Adrenal gland (tissue), 12 donors: ENCODE results near the gene PLA2G2E. TPM values are rescaled to one million over a fixed set of nuclear protein-coding genes. Genes with fewer than 3 reads are reported as not detected.

Experiments
- DNase-seq, 7 donors: peaks; one replicate each; pipeline ENCODE4 v3.0.0-alpha.2; 2019 to 2020
- H3K27ac ChIP-seq, 5 donors: fragments of 200-600 bp; sonication (generic) in 4 of 5; 1 replicate in 3 of 5; 2 replicates in 2 of 5; pipeline versions ENCODE4 v1.5.1 to v1.8.0; 2016 to 2020; ENCODE audit warnings: mild to moderate bottlenecking in 1 of 5
- H3K27me3 ChIP-seq: fragments of 200-600 bp; 2 replicates; pipeline ENCODE4 v1.8.0; 2021
- H3K36me3 ChIP-seq, 2 donors: fragments of 200-600 bp; replicated peaks in 1 of 2; 1 replicate in 1 of 2; 2 replicates in 1 of 2; pipeline versions ENCODE4 v1.5.1 to v1.8.0; 2018 to 2022
- H3K4me1 ChIP-seq, 2 donors: fragments of 200-600 bp; replicated peaks in 1 of 2; 1 replicate in 1 of 2; 2 replicates in 1 of 2; pipeline versions ENCODE4 v1.5.1 to v1.8.0; 2018 to 2021
- H3K4me3 ChIP-seq, 4 donors: fragments of 200-600 bp; sonication (generic) in 3 of 4; one replicate each; pipeline ENCODE4 v1.5.1; 2016 to 2018
- H3K9me3 ChIP-seq, 3 donors: fragments of 200-600 bp; sonication (generic) in 1 of 3; replicated peaks in 1 of 3; 1 replicate in 2 of 3; 2 replicates in 1 of 3; pipeline versions ENCODE4 v1.5.1 to v1.8.0; 2016 to 2021
- CTCF ChIP-seq, 6 experiments: fragments of 450-650 bp in 4 of 6; fragments of 200-600 bp in 2 of 6; sonication (generic) in 1 of 6; IDR thresholded peaks; 1 replicate in 5 of 6; 2 replicates in 1 of 6; pipeline versions ENCODE4 v1.5.1 to v1.8.0; 2016 to 2021; ENCODE audit warnings: antibody characterized with exemption in 6 of 6, mild to moderate bottlenecking in 2 of 6, moderate library complexity in 1 of 6
- POLR2A ChIP-seq, 2 donors: fragments of 450-650 bp; IDR thresholded peaks; one replicate each; pipeline ENCODE4 v1.6.1; 2017; ENCODE audit warnings: antibody characterized with exemption in 2 of 2, mild to moderate bottlenecking in 2 of 2, moderate library complexity in 1 of 2
- WGBS, 4 donors: extraction: QIAGEN DNeasy Blood & Tissue Kit in 2 of 4; methylation state at CpG; one replicate each; pipeline versions ENCODE4 v1.1.5 to v1.1.7; 2013 to 2017; 5-methylcytosine and 5-hydroxymethylcytosine counted together
- intact Hi-C, 2 donors: fragments of 100-400 bp; cut with DNase I; formaldehyde crosslinking; loops; one replicate each; pipeline versions ENCODE4 v1.14.1 to v1.15.0; 2022 to 2023
- polyA plus RNA-seq, 3 donors: library from polyadenylated mRNA; stranded (reverse); fragments of 200-250 nt in 2 of 3; fragments of 350-450 nt in 1 of 3; fragmentation: Illumina TruSeq in 1 of 3; extraction: RNeasy Lipid Tissue Mini Kit (QIAGEN cat#74804) in 1 of 3; gene quantifications; one replicate each; pipeline ENCODE4 v1.2.3, GENCODE V29; 2013 to 2014
- total RNA-seq, 9 donors: library from RNA; depleted of rRNA in 4 of 9; stranded (reverse); fragments of >200 nt in 4 of 9; fragments of 120-200 nt in 1 of 9; fragmentation: NEBNext Ultra II Directional in 1 of 9; extraction: Animal tissue kit (Norgen Biotek cat#: 25700) in 1 of 9; gene quantifications; one replicate each; pipeline versions ENCODE4 v1.1.0 to v1.2.4, GENCODE V29; 2013 to 2023
- donor health status: healthy with polysubstance abuse.
- donor health status: Bipolar disorder and iron deficiency.
- donor health status: DM: yes; HTN: yes; CAD: no.
- donor health status: DM: no; HTN: no; CAD: no.
- donor health status: DM: no; HTN: no; CAD: no.
- donor health status: DM: yes; HTN: yes; CAD: no.

Gene PLA2G2E
- total and polyA plus RNA-seq, 12 donors = not detected

DNA sequence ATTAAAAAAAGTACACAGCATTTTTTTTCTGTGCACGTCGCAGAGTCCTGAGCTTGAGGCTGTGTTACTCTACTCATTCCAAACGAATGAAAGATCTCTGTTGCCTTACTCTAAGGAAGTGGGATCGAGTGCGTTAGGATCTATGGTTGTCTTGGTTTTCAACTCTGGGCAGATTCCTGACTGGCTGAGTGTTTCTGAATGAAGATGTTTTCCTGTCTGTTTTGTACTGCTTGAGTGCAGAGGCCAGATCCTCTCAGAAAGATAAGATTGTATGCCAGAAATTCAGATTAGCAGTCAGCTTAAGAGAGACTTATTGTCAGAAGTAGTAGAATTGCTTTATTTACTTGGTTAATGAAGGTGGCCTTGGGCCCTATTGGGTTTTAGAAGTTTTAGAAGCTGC, 14.0 kb downstream of the PLA2G2E start:
- intact Hi-C loops = no loop called here
- Histone ChIP-seq H3K36me3 (peaks cover 0 to 90% of the 10 kb centered on the region in 2 donors), H3K9me3 (no peaks in the 10 kb centered on the region)

DNA sequence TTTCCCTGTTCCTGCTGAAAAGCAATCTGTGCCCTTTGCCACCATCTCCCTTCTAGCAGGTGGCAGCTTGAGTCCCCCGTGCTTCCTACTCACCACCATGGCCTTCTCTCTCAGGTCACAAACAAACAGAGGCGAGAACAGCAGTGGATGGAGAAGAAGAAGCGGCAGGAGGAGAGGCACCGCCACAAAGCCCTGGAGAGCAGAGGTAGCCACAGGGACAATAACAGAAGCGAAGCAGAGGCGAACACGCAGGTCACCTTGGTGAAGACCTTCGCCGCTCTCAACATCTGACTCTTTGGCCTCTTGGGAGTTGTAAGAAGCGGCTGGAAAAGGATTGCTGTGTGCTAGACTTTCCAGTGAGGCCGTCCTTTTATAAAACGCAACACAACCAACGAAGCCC, 16.0 kb downstream of the PLA2G2E start:
- H3K27ac ChIP-seq = no peak overlapping the region
- TF ChIP-seq POLR2A (IDR thresholded peaks at IDR 0.05) (no peak), CTCF (IDR thresholded peaks at IDR 0.05) (no peak)
- no peaks in the 10 kb centered on the region for H3K4me1 ChIP-seq
- H3K4me3 ChIP-seq = no peak overlapping the region
- intact Hi-C loops = no loop called here
- peaks cover 0 to 81% of the 10 kb centered on the region in 2 donors for H3K36me3 ChIP-seq
- WGBS, 4 donors = 94 to 97% (median 95%) methylated on average over 13 of the region's 13 CpGs
- DNase-seq = no peak
- H3K9me3 ChIP-seq = no peaks in the 10 kb centered on the region
- H3K27me3 ChIP-seq = no peaks in the 10 kb centered on the region

More for the DNA sequence above, 14.0 kb downstream of the PLA2G2E start:
- 86 to 98% (median 96%) methylated on average over 5 of the region's 5 CpGs for WGBS, 4 donors
- Histone ChIP-seq H3K27me3 (no peaks in the 10 kb centered on the region), H3K4me1 (no peaks in the 10 kb centered on the region), H3K27ac (no peak overlapping the region), H3K4me3 (no peak overlapping the region)
- TF ChIP-seq POLR2A (IDR thresholded peaks at IDR 0.05) (no peak), CTCF (IDR thresholded peaks at IDR 0.05) (no peak)
- no peak for DNase-seq

GRCh38 chr1:19903621-19904020, 19.8 kb downstream of the PLA2G2E start:
- Histone ChIP-seq H3K9me3 (no peaks in the 10 kb centered on the region), H3K4me1 (no peaks in the 10 kb centered on the region), H3K27me3 (no peaks in the 10 kb centered on the region), H3K36me3 (peaks cover 0 to 59% of the 10 kb centered on the region in 2 donors), H3K4me3 (no peak overlapping the region), H3K27ac (no peak overlapping the region)
- 93 to 95% (median 93%) methylated on average over 7 of the region's 7 CpGs for WGBS, 4 donors
- intact Hi-C loops = no loop called here
- no peak for DNase-seq
- no peak for TF ChIP-seq CTCF (IDR thresholded peaks at IDR 0.05)

- Histone ChIP-seq H3K4me1 (no peaks in the 10 kb centered on the region), H3K36me3 (peaks cover 0 to 55% of the 10 kb centered on the region in 2 donors), H3K27ac (no peak overlapping the region), H3K9me3 (no peaks in the 10 kb centered on the region), H3K27me3 (no peaks in the 10 kb centered on the region), H3K4me3 (no peak overlapping the region)
- intact Hi-C loops = no loop called here
- no peak for TF ChIP-seq POLR2A (IDR thresholded peaks at IDR 0.05)
- no peak for TF ChIP-seq CTCF (IDR thresholded peaks at IDR 0.05)
- 96 to 100% (median 99%) methylated on average over 1 of the region's 1 CpG for WGBS, 4 donors
- no peak for DNase-seq
Measured at GRCh38 chr1:19901653-19902052, 21.8 kb downstream of the PLA2G2E start.
